Esophagus mucosa (tissue), 1 donor: ENCODE data around the gene PTPRCAP. TPM values are rescaled to one million over a fixed set of nuclear protein-coding genes. Genes with fewer than 3 reads are reported as not detected.

Experiments
- ATAC-seq: fragments of 200-7000 bp; cut with Tn5 transposase; one replicate; pipeline ENCODE4 v1.9.1; 2020
- total RNA-seq: library from RNA; stranded (reverse); gene quantifications from one replicate; pipeline ENCODE4 v1.2.4, GENCODE V29; 2023
- donor health status: DM: yes; HTN: yes; CAD: no.

PTPRCAP gene
- total RNA-seq, 1 donor from 2014 or later, result 2.5 TPM

DNA sequence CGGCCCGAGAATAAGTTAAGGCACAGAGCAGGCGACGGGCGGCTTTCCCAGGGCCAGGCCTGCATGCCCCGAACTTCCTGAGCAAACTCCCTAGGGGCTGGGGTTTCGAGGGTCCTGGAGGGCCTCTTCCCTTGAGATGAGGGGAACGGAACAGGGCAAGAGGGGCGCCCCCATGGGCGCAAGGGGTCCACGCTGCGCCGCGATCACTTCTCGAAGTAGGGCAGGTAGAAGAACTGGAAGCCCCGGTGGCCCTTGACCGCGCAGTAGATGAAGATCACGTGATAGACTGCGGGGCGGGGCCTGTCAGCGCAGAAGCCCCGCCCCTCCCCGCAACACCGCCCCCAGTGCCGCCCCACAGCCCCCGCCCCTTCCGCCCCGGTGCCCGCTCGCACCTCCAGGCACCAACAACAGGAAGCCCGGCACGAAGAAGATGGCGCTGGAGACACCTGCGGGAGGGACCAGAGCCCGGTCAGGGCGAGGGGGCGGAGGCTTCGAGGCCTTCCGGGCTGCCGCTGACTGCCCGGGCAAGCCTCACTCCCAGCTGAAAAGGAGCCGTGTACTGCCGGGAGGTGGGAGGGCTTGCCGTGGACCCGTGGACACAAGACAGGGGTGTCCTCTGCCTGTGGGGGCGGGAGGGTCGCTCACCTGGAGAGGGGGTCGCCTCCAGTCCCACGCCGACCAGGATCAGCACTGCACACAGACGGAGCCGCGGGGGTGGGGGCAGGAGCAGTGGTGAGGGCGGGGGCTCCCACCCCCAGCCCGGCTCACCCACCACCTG lies 27.1 kb upstream of the PTPRCAP start:
- peak; percentile 74 for ATAC-seq

DNA sequence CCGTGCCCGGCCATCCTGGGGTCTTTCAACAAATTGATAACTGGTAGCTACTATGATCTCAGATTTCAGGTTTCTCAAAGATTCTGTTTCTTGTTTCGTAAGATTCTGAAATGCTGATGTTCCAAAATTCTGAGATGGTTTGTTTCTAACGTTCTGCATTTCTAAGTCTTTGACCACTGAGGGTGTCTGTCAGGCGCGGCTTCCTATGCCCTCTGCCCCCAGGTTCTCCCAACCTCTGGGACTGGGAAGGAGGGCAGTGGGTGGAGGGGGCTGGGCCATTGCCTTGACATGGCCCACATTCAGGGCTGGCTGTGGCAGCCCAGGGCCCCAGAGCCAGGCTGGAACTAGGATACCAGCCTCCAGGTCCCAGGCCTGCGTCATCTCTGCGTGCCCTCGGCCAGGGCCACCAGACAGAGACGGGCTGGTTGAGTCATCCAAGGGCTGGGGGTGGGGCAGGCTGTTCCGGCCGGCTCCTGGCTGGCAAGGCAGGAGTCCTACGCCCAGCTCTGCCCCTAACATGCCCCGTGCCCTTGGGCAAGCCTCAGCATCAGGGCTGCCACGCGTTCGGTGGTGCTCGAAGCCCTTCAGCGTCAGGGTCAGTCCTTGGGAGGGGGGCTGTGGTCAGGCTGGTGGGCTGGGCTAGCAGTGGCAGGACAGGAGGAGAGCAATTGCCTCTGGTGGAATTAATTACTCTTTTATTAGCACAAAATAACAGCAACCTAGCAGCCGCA lies 26.4 kb upstream of the PTPRCAP start:
- peak; percentile 83 for ATAC-seq

DNA sequence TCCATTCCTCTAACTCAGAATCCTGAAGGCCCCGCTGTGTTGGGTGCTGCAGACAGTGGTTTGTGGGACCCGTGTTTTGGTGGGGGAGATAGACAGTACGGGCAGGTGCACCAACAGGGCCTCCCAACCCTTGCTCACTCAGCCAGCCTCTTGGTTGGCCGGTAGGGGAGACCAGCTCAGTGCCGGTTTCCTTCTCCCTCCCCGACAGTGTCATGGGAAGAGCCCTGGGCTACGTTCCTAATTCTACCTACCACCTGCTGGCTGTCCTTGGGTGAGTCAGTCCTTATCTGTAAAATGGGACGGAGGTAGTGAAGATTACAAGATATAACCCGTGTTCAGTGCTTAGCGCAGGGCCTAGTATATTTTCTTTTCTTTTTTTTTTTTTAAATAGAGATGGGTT lies 25.7 kb upstream of the PTPRCAP start:
- no peak for ATAC-seq

DNA sequence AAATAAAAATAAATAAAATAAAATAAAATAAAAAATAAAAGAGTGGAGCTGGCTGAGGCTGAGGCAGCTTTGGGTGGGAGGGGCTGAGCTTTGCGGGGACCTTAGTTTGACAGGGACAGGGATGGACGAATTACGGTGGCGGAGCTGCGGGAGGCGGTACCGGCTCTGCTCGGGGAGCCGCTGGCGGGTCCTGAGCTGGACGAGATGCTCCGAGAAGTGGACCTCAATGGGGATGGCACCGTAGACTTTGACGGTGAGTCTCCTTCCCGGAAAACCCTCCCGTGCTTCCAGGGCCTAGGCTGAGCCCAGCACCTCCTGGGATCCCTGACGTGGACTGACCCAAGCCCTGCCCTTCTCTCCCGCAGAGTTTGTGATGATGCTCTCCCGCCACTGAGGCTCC lies 20.8 kb upstream of the PTPRCAP start:
- ATAC-seq, result no peak

DNA sequence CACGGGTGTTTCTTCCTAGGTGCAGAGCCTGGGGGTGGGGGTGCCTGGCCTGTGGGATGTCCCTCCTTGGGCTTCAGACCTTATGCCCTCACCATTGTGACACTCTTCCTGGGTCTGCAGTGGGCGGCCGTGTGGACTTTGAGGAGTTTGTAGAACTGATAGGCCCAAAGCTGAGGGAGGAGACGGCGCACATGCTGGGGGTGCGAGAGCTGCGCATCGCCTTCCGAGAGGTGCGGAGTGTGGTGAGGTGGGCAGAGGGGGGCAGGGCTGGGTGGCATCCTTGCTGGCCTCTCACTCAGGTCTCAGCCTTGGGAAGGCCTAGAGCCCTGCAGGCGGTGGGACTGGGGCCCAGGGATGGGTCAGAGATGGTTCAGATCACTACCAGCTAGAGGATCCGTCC lies 20.0 kb upstream of the PTPRCAP start:
- no peak for ATAC-seq

DNA sequence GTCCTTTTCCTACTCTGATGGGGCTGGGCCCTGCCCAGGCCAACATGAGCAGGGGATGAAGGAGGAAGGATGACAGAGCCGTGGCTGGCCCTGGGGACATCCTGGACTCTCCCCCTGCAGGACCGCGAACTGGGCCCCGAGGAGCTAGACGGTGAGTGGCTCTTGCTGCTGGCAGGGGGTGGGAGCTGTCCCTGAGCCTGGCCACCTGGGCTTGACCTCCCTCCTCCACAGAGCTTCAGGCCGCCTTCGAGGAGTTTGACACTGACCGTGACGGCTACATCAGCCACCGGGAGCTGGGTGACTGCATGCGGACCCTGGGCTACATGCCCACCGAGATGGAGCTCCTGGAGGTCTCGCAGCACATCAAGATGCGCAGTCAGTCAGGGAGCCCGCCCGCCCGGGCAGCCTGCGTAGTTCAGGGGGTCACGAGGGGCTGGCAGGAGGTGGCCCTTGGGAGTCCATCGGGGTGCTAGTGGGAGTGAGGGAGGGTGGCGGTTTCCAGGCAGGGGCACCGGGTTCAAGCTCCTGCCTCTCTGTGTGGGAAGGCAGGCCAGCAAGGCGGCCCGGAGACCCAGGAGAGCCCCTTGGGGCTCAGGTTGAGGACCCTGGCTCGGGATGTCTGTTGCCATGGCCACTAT lies 18.7 kb upstream of the PTPRCAP start:
- no peak for ATAC-seq

DNA sequence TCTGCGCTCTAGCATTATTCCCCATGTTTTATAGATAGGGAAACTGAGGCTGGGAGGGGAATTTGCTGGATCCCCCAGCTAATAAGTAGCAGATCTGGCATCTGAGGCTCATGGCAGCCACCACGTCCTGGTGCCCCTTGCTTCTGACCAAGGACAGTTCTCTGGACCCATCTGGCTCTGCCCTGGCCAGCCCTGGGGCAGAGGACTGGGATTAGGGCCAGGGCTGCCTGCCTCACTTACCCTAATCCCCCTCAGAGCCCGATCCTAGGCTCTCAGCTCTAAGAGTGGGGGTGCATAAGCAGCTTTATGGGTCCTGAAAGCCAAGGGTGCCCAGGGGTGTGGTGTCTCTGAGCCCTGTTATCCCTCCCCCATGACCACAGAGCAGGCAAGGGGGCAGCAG lies 17.6 kb upstream of the PTPRCAP start, which contains the start of gene CABP4:
CABP4 (plus strand) TSS at position 301 of the 400 bp plus-strand sequence; CDS start at position 371, 70 bp downstream.
- ATAC-seq, result no peak

DNA sequence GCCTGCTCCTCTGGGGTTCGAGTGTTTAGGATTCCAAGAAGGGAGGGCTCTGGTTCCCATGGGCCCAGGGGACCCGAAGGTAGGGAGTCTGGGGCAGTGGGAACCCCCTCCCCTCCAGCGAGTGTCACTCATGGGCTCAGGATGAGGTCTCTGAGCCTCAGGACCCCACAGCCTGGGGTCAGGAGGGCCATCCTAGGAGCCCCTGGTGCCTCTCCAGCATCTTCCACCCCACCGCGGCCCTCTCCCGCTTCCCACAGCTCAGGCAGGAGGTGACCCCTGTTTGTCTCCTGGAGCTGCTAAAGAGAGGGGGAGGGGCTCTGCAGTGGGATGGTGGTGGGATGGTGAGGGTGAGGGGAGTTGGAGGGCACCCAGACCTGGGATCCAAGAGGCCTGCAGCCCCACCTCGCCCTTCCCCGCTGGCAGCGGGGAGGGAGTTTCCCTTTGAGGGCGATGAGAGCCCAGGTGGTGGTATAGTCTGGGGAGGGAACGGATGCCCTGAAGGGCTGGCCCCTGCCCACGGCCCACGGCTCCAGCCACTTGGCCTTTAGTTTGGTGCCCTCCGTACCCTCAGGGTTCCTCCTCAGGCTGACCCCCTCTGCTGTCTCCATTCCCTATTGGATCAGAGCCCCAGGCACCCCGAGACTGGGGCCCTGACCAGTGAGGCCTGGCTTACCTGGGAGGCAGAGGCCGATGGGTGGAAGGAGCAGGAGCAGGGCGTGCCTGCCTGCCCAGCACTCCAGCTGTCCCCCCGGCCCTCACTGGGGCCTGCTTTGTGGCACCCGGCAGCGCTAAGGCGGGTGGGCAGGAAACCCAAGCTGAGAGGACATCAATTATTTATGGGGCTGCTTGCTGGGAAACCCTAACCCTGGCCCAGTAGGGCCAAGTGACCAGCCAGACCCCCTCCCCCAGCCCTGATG lies 16.6 kb upstream of the PTPRCAP start:
- no peak for ATAC-seq

DNA sequence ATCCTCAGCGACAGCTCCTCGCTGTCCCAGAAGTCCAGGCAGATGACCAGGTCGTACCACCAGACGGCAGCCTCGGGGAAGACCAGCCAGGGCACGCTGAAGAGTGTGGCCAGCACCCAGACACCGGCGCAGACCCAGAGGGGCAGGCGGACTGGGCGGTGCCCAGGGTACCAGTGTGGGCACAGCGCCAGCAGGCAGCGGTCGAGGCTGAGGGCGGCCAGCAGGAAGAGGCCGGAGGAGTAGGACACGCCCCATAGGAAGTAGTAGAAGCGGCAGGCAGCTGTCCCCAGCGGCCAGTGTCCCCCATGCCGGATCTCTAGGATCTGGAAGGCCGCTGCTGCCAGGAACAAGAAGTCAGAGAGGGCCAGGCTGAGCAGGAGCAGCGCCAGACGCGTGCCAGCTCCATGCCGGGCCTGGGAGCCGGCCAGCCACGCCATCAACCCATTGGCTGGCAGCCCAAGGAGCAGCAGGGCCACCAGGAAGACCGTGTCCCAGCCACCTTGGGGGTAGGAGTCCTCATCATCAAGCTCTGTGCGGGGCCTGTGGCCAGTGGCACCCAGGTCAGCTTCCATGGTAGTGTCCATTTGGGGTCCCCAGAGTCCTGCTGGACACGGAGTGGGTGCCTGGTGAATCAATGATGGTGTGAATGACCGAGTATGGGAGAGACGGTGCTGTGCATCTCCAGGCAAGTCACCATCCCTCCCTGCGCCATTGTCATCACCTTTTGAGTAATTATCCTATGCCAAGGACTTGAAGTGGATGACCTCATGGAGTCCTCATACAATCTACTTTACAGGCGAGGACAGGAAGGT lies 14.9 kb upstream of the PTPRCAP start, which contains the start of gene GPR152:
GPR152 (minus strand) TSS at position 589 of the 812 bp plus-strand sequence; CDS start at position 584, 5 bp downstream.
- peak; percentile 7 for ATAC-seq

DNA sequence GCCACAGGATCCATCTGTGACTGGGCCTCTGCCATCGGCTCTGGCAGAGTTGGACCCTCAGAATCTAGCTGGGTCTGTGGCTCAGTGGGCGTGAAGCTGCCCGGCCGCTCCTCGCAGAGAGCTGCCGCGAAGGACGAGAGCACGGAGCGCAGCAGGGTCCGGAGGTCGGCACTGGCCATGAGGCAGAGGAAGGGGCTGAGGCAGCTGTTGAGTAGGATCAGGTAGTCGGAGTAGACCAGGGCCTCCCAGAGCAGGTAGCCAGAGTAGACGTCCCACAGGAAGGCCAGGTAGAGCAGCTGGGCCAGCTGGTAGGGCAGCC lies 14.1 kb upstream of the PTPRCAP start:
- ATAC-seq, result no peak

DNA sequence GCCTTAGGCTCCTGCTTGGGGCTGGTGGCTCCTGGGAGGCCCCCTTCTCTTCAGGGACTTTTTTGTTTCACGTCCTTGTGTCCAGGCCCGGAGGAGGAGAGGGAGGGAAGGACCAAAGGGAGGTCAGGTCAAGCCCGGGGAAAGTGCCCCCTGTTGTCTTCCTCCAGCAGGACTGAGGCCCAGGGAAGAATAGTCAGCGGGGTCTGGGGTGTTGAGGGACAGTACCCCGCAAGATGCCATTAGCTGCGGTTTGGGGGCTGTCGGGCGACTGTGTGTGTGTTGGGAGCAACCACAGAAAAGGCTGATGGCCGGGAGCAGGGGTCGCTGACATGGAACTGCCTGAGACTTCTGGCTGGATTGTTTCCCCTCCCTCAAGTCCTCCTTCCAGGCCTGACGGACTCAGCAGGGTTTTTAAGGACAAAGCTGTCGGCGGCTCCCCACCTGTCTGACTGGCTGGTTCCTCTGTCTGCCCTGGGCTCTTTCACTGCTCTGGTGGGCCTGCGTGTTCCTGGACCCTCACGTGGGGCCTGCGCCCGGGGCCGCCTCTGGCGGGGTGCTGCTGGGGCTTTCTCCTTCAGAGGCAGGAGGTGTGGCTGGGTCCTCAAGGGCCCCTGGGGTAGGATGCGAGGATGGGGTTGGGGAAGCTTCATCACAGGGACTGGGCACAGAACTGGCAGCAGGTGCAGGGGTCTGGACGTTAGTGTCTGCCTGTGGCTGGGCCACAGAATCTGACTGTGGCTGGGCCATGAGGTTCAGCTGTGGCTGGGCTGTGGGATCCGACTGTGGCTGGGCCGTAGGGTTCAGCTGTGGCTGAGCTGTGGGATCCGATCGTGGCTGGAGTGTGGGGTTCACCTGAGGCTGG lies 13.5 kb upstream of the PTPRCAP start:
- no peak for ATAC-seq

DNA sequence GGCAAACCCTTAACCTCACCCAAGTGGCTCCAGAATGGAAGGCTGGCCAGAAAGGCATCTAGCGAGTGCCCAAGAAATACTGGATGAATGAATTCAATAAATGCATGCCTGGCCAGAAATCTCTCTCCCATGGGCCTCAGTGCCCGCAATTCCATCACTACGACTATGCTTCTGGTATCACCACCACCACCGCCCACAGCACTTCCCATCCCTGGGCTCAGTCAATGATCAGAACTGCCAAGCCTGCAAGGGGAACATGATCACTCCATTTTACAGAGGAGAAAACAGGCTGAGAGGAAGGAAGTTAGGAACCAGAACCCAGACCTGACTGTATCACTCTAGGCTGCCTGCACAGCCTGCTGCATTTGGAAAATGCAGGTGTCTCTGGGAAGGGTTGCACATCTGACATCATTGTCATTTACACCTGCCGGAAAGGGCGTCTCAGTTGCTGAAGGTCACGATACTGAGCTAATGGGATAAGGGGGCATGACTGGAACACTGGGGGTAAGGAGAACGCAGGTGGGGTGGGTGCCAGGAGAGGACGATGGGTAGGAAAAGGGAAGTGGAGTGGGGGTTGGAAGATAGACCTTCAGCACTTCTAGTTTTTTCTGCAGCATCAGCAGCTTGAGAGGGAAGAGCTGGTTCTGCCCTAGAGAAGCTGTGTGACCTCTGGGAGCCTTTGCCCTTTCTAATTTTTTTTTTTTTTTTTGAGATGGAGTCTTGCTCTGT lies 11.8 kb upstream of the PTPRCAP start:
- no peak for ATAC-seq

DNA sequence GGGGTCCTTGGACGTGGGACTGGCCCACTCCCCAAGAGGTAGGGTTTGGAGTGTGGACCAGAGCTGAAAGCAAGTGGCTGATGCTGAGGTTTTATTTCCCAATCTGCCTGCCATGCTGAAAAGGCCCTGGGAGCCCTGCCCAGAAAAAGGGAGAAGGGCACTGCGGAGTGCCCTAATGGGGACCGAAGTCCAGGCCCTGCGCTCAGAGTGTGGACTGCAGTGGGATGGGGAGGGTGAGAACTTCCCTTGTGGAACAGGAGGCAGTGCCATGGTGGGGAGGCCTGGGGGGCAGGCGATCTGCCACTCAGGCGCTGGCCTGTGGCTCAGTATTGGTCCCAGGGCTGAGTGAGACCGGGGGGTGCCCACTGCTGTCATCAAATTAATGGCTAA lies 10.7 kb upstream of the PTPRCAP start:
- ATAC-seq, result no peak

DNA sequence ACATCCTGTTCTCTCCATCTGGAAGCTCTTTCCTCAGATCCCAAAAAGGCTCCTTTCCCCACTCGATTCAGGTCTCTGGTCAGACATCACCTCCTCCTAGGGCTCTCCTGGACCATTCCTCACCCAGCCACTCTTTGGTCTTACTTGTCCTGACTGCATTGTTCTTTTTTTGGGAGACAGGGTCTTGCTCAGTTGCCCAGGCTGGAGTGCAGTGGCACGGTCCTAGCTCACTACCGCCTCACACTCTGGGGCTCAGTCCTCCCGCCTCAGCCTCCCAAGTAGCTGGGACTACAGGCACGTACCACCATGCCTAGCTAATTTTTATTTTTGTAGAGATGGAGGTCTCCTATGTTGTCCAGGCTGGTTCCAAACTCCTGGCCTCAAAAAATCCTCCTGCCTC lies 8.0 kb upstream of the PTPRCAP start:
- no peak for ATAC-seq

DNA sequence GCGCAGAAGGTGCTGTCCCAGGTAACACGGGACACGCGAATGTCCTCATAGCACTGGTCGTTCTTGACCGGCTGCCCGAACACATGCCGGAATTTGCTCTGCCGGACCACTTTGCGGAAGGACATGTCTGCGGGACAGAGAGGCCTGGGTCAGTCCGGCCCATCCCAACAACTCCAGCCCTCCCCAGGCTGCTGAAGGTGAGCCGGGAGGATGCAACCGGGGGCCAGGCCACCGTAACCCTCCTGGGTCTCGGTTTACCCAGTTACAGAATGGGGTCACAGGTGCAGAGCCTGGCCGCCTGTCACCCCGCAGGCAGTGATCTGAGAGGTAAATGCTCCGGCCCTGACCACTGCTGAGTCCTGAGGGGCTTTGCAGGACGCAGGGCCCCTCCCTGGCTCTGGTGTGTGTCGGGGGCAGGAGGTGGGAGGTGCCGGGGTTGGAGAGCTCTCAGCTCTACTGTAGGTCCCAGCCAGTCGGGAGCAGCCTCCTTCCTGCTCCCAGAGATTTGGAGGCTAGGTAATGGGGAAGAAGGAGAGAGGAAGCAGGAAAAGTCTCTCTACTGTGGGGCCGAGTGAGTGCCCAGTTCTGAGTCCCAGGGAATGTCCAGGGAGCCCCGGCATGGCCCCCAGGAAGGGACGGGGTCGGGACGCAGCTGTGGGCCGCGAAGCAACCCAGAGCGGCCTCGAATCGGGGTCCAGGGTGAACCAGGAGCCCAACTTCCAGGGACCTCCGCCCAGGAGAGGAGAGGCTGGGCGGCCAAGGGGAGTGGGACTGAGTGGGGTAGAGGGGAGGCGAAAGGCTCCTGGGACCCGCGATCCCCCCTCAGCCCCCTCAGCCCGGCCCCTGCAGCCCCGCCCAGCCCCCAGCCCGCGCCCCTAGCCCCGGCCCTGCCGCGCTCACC lies 5.3 kb upstream of the PTPRCAP start:
- peak; percentile 7 for ATAC-seq

DNA sequence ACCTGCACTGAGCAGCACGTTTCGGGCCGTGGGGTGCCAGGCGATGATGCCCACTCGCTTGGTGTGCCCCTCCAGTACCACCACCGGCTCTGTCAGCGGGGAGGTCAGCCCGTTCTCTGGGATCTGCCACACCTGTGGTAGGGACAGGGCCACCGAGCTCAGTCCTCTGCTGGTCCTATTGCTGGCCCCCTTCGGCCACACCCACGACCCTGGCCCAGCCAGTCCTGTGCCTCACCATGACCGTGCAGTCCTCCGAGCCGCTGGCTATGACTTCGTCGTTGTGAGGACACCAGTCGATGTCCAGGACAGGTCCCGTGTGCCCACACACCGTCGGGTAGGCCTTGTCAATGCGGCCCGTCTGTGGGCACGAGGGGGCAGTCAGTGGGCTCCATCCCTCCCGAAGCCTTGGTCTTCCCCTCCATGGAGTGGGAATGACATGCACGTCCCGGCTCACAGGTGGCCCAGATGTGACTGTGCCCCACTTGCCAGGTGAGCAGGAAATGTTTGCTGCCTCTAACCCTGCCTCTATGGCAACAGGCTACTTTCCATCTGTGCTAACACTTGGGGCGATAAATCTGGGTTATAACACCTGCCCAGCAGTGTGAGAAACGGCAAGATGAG lies 4.4 kb upstream of the PTPRCAP start:
- no peak for ATAC-seq

DNA sequence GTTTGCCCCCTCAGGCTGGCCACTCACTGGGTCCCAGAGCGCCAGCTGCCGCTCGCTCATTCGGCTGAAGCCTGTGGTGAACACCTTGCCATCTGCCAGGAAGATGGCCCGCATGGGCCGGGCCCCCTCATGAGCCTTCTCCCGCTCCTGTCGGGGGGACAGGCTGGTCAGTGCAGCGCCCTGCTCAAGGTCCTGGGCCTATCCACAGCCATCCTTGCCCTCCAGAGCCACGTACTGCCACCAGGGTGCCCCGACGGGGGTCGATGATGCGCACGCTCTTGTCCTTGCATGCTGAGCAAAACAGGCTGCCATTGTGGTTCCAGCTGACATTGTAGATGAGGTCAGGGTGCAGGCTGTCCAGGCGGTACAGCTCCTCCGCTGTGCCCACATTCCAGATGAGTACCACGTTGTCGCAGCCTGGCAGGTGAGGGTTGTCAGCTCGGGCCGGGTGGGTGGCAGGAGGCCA lies 3.6 kb upstream of the PTPRCAP start:
- ATAC-seq, result no peak
